Muscle layer of colon (tissue), 2 donors: ENCODE results near the gene BFSP1.

Experiments used
- H3K27ac ChIP-seq: one replicate; pipeline ENCODE4 v1.7.0; 2013; ENCODE audit warnings: low read depth, mild to moderate bottlenecking, low read length, moderate library complexity
- H3K27me3 ChIP-seq, 2 donors: one replicate each; pipeline ENCODE4 v1.7.0; 2013; ENCODE audit warnings: low read length in 2 of 2, mild to moderate bottlenecking in 2 of 2; ENCODE audit not compliant: insufficient read depth in 2 of 2, control insufficient read depth in 1 of 2
- H3K36me3 ChIP-seq: one replicate; pipeline ENCODE4 v1.7.0; 2013; ENCODE audit warnings: mild to moderate bottlenecking, low read length; ENCODE audit not compliant: insufficient read depth
- H3K4me1 ChIP-seq: one replicate; pipeline ENCODE4 v1.7.0; 2013; ENCODE audit warnings: mild to moderate bottlenecking, low read length; ENCODE audit not compliant: insufficient read depth
- H3K4me3 ChIP-seq, 2 donors: one replicate each; pipeline ENCODE4 v1.7.0; 2013; ENCODE audit warnings: low read length in 2 of 2, low read depth in 1 of 2, mild to moderate bottlenecking in 1 of 2, moderate library complexity in 1 of 2
- H3K9ac ChIP-seq: one replicate; pipeline ENCODE4 v1.7.0; 2013; ENCODE audit warnings: low read length
- H3K9me3 ChIP-seq: one replicate; pipeline ENCODE4 v1.7.0; 2013; ENCODE audit warnings: mild to moderate bottlenecking, low read length
- donor health status: abdominal sarcoma.
- donor health status: Adenocarcinoma of cecum.

BFSP1 gene

GRCh38 chr20:17503301-17504065 is 27.7 kb downstream of the BFSP1 start:
- Histone ChIP-seq H3K9me3 (no peaks in the 10 kb centered on the region), H3K36me3 (no peaks in the 10 kb centered on the region), H3K27me3 (no peaks in the 10 kb centered on the region), H3K9ac (no peak overlapping the region), H3K4me3 (no peak overlapping the region), H3K4me1 (peaks cover 9% of the 10 kb centered on the region), H3K27ac (no peak overlapping the region)

- Histone ChIP-seq H3K36me3 (no peaks in the 10 kb centered on the region), H3K27me3 (no peaks in the 10 kb centered on the region), H3K4me3 (no peak overlapping the region), H3K27ac (no peak overlapping the region), H3K4me1 (peaks cover 9% of the 10 kb centered on the region), H3K9me3 (no peaks in the 10 kb centered on the region), H3K9ac (no peak overlapping the region)
These were observed 29.1 kb downstream of the BFSP1 start for GRCh38 chr20:17502105-17502504.

DNA sequence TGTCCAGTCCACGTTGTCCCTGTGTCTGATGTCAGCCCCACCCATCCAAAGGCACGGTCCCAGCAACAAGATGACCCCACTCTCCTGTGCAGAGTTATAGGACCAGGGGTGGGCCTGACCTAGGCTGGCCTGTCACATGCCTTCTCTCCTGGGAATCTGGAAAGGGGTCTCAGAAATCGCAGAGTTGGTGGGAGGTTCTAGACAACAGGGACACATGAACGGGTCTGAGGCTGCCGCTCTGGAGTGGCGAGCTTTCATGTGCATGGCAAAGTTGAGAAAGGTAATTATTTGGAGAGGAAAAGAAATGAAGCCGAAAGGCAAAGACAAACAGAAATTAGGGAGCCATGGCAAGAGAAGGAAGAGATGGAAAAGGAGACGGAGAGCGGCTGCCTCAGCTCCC is 29.5 kb downstream of the BFSP1 start:
- Histone ChIP-seq H3K9me3 (no peaks in the 10 kb centered on the region), H3K4me1 (peaks cover 9% of the 10 kb centered on the region), H3K27me3 (no peaks in the 10 kb centered on the region), H3K36me3 (no peaks in the 10 kb centered on the region), H3K27ac (no peak overlapping the region), H3K9ac (no peak overlapping the region), H3K4me3 (no peak overlapping the region)

- H3K27ac ChIP-seq = no peak overlapping the region
- no peaks in the 10 kb centered on the region for H3K36me3 ChIP-seq
- no peak overlapping the region for H3K9ac ChIP-seq
- no peaks in the 10 kb centered on the region for H3K9me3 ChIP-seq
- no peaks in the 10 kb centered on the region for H3K27me3 ChIP-seq
- H3K4me1 ChIP-seq = peaks cover 9% of the 10 kb centered on the region
- no peak overlapping the region for H3K4me3 ChIP-seq
These were observed 30.4 kb downstream of the BFSP1 start for GRCh38 chr20:17500826-17501225.

DNA sequence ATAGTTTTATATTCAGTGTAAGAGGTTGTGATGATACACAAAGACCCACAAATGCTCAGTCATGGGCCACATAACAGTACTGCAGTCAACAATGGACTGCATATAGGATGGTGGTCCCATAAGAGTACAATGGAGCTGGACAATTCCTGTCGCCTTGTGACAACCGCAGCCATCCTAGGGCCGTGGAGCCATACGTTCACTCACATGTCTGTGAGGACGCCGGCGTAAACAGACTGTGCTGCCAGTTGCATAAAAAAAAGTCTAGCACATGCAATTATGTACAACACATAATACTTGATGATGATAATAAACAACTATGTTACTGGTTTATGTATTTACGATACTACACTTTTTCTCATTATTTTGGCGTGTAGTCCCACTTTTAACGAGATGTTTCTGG is 30.9 kb downstream of the BFSP1 start:
- no peaks in the 10 kb centered on the region for H3K36me3 ChIP-seq
- no peak overlapping the region for H3K27ac ChIP-seq
- H3K4me3 ChIP-seq = no peak overlapping the region
- no peaks in the 10 kb centered on the region for H3K9me3 ChIP-seq
- H3K27me3 ChIP-seq = no peaks in the 10 kb centered on the region
- no peak overlapping the region for H3K9ac ChIP-seq
- H3K4me1 ChIP-seq = peaks cover 5% of the 10 kb centered on the region

- no peak overlapping the region for H3K9ac ChIP-seq
- no peaks in the 10 kb centered on the region for H3K9me3 ChIP-seq
- no peaks in the 10 kb centered on the region for H3K27me3 ChIP-seq
- no peaks in the 10 kb centered on the region for H3K36me3 ChIP-seq
- H3K4me1 ChIP-seq = no peaks in the 10 kb centered on the region
- no peak overlapping the region for H3K4me3 ChIP-seq
- no peak overlapping the region for H3K27ac ChIP-seq
These were observed 32.1 kb downstream of the BFSP1 start for GRCh38 chr20:17499041-17499440.

DNA sequence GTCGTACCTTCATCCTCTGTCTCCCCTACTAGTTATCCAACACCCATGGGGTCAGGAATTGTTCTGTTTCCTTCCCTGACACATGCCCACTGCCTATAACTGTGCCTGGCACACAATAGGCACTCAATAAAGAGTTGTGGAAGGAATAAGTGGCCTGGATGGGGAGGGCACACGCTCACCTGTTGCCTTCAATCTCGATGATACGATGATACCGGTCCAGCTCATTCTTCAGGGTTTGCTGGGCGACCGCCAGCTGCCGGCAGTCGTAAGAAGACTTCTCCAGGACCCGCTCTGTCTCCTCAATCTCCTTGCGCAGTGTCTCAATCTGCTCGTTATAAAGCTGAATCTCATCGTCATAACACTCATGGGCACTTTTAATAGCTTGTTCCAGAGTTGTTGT is 32.5 kb downstream of the BFSP1 start:
- Histone ChIP-seq H3K9me3 (no peaks in the 10 kb centered on the region), H3K27me3 (no peaks in the 10 kb centered on the region), H3K36me3 (no peaks in the 10 kb centered on the region), H3K4me1 (no peaks in the 10 kb centered on the region), H3K9ac (no peak overlapping the region), H3K4me3 (no peak overlapping the region), H3K27ac (no peak overlapping the region)

- H3K9ac ChIP-seq = no peak overlapping the region
- H3K4me3 ChIP-seq = no peak overlapping the region
- H3K9me3 ChIP-seq = no peaks in the 10 kb centered on the region
- H3K27ac ChIP-seq = no peak overlapping the region
- H3K27me3 ChIP-seq = no peaks in the 10 kb centered on the region
- H3K36me3 ChIP-seq = no peaks in the 10 kb centered on the region
- H3K4me1 ChIP-seq = no peaks in the 10 kb centered on the region
These were observed 33.2 kb downstream of the BFSP1 start for GRCh38 chr20:17497821-17498580.

DNA sequence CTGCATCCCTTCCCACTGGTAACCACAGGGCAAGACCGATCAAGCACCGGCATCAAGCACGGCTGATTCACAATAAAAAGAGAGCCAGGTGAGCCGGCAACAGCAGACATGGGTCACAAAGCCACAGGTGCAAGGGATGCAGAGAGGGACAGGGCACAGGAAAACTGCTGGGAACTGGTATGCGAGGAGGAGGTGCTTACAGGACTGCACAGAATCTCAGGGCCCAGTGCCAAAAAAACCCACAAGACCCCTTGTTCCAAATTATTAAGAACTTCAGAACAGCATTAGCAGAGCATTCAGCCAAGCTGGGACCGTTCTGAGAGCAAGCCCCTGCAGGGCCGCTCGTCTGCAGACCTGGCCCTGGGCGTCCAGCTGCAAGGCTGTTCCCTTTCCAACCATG is 35.4 kb downstream of the BFSP1 start:
- Histone ChIP-seq H3K4me3 (no peak overlapping the region), H3K9me3 (no peaks in the 10 kb centered on the region), H3K27ac (no peak overlapping the region), H3K9ac (no peak overlapping the region), H3K27me3 (no peaks in the 10 kb centered on the region), H3K36me3 (no peaks in the 10 kb centered on the region), H3K4me1 (no peaks in the 10 kb centered on the region)

GRCh38 chr20:17494201-17494600 is 37.0 kb downstream of the BFSP1 start:
- Histone ChIP-seq H3K4me1 (no peaks in the 10 kb centered on the region), H3K9me3 (no peaks in the 10 kb centered on the region), H3K4me3 (no peak overlapping the region), H3K27me3 (no peaks in the 10 kb centered on the region), H3K27ac (no peak overlapping the region), H3K9ac (no peak overlapping the region), H3K36me3 (no peaks in the 10 kb centered on the region)

- H3K9me3 ChIP-seq = no peaks in the 10 kb centered on the region
- H3K36me3 ChIP-seq = no peaks in the 10 kb centered on the region
- no peak overlapping the region for H3K27ac ChIP-seq
- no peaks in the 10 kb centered on the region for H3K27me3 ChIP-seq
- no peak overlapping the region for H3K4me3 ChIP-seq
- no peak overlapping the region for H3K9ac ChIP-seq
- no peaks in the 10 kb centered on the region for H3K4me1 ChIP-seq
These were observed 38.0 kb downstream of the BFSP1 start for GRCh38 chr20:17493173-17493572.

DNA sequence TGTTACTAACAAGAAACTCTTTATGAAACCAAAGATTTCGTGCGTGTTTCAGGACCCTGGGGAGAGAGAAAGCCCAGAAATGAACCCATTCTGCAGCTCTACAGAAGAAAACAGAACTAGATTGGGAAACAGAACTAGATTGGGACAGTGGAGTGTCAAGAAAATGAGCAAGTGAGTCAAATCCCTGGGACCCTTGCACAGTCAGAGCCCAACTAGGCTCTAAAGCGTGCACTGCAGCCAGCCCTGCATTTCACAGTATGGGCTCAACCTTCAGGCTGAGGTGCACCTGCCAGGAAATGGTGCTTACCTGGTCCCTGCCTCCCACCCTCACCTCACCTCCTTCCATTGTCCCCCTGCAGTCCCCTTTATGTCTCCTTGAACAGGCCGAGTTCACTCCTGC is 39.7 kb downstream of the BFSP1 start:
- H3K27me3 ChIP-seq = no peaks in the 10 kb centered on the region
- H3K27ac ChIP-seq = no peak overlapping the region
- no peaks in the 10 kb centered on the region for H3K36me3 ChIP-seq
- no peak overlapping the region for H3K4me3 ChIP-seq
- no peaks in the 10 kb centered on the region for H3K9me3 ChIP-seq
- no peak overlapping the region for H3K9ac ChIP-seq
- H3K4me1 ChIP-seq = no peaks in the 10 kb centered on the region
